Esophagus squamous epithelium (tissue), 4 donors: ENCODE measurements around the gene CDHR2.

ENCODE experiments used
- POLR2A ChIP-seq, 4 donors: fragments of 450-650 bp; IDR thresholded peaks; one replicate each; pipeline ENCODE4 v1.6.1; 2017; ENCODE audit warnings: antibody characterized with exemption in 4 of 4, mild to moderate bottlenecking in 4 of 4, moderate library complexity in 3 of 4
- TF ChIP-seq, protein P1 (sequence below), 6 experiments: fragments of 450-650 bp in 4 of 6; fragments of 200-600 bp in 2 of 6; sonication (generic) in 2 of 6; IDR thresholded peaks; one replicate each; pipeline ENCODE4 v1.5.1; 2016 to 2019; ENCODE audit warnings: antibody characterized with exemption in 6 of 6, mild to moderate bottlenecking in 4 of 6, moderate library complexity in 4 of 6

GRCh38 chr5:176578391-176578808 lies 29.3 kb downstream of the CDHR2 start:
- TF ChIP-seq, protein P1, sequence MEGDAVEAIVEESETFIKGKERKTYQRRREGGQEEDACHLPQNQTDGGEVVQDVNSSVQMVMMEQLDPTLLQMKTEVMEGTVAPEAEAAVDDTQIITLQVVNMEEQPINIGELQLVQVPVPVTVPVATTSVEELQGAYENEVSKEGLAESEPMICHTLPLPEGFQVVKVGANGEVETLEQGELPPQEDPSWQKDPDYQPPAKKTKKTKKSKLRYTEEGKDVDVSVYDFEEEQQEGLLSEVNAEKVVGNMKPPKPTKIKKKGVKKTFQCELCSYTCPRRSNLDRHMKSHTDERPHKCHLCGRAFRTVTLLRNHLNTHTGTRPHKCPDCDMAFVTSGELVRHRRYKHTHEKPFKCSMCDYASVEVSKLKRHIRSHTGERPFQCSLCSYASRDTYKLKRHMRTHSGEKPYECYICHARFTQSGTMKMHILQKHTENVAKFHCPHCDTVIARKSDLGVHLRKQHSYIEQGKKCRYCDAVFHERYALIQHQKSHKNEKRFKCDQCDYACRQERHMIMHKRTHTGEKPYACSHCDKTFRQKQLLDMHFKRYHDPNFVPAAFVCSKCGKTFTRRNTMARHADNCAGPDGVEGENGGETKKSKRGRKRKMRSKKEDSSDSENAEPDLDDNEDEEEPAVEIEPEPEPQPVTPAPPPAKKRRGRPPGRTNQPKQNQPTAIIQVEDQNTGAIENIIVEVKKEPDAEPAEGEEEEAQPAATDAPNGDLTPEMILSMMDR (IDR thresholded peaks at IDR 0.05), result peak; percentile 14 to 81 (median 65)
- no peak for TF ChIP-seq POLR2A (IDR thresholded peaks at IDR 0.05)
